GM18519 (cell line): ENCODE results near the gene ST6GALNAC1.
"Not testable (repeated sequence)": the region's sequence is repeated elsewhere in the genome, so short reads cannot be mapped to it uniquely, and the experiment has no call there.

Source experiments
- ATAC-seq: cut with Tn5 transposase; IDR thresholded peaks from one replicate; pipeline ENCODE4 v1.9.1; 2021; ENCODE audit warnings: mild to moderate bottlenecking, moderate library complexity; ENCODE audit not compliant: unreplicated experiment, low FRiP score

ST6GALNAC1 gene

DNA sequence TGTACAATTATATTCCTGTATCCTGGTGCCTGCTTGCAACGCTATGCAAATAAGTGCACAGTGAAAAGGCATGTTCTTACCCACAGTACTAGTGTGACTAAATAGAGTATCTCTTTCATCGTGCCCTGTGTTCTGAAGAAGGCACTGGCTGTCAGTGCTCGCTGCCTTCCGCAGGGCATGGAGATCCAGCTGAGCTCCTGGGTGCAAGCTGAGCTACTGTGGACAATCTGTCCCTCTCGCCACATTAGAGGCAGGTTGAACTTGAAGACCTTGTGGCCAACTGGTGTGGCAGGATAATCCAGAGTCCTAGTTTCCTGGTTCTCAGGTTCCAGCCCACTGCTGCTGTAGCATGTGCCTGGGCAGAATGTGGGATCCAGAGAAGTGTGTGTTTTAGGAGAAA lies 1.9 kb upstream of the ST6GALNAC1 start:
- no peak for ATAC-seq

DNA sequence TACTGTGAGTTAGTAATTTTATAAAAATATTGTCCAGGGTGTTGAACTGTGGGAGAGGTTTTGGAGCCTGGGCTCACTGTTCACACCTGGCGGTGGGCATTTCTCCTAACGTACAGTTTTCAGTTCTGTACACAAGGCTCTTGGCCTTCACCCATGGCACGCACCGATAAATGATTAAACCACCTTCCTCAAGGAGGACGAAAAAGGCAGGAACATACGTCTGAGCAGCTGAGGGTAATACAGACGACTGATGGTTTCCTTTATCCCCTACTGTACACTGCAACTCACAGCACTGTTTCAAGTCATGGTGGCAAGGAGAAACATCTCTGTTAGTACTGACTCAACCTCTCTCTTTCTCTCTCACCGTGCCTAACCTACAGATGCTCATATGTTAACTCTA lies 1.4 kb upstream of the ST6GALNAC1 start:
- no peak for ATAC-seq

DNA sequence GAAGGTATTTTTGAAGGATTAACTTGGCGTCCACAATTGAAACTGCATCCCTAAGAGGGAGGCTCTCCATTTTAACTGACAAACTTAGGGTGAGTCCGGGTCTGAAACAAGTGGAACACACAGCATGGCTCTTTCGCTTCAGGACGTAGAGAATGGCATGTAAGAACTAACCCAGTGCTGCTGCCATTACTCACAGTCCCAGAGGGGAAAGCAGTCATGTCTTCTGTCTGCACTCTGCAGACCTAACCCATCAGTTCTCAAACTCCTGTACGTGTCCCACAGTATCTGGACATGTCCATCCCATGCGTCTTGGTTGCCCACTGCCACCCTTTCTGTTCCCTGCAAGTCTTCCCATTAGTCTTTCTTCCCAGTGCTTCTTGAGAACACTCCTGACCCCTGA lies 563 bp downstream of the ST6GALNAC1 start:
- ATAC-seq, result no peak

DNA sequence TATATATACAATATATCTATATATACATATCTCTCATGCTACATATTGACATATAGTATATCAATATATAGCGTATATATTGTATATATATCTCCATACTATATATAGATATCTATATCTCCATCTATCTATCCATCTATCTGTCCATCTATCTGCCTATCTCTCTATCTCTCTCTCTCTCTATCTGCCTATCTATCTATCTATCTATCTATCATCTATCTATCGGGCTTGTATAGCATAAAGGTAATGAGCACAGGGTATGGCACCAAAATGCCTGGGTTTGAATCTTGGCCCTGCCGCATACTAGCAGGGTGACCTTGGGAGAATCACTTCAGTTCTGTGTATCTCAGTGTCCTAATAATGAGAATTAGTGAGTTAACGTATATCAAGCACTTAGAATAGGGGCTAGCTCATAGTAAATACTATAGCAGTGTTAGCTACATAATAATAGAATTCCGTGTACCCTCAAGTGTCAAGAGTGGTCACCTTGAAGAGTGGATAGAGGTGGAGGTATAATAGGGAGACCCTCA lies 1.5 kb downstream of the ST6GALNAC1 start:
- ATAC-seq, result no peak

DNA sequence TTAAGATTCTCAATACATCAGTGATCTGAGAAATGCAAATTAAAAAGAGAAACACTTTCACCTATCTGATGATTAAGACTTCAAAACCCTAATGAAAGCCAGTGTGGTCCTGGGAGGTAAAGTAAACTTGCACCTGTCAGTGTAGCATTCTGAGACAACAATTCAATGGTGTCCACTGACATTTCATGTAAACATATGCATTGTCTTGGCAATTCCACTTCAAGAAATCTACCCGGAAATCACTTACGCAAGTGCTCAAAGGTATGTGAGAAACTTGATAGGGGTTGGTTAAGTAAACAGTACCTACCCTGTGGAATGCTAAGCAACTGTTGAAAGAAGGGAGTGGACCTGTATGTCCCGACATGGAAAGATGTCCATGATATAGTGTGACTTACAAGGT lies 2.1 kb downstream of the ST6GALNAC1 start:
- no peak for ATAC-seq

DNA sequence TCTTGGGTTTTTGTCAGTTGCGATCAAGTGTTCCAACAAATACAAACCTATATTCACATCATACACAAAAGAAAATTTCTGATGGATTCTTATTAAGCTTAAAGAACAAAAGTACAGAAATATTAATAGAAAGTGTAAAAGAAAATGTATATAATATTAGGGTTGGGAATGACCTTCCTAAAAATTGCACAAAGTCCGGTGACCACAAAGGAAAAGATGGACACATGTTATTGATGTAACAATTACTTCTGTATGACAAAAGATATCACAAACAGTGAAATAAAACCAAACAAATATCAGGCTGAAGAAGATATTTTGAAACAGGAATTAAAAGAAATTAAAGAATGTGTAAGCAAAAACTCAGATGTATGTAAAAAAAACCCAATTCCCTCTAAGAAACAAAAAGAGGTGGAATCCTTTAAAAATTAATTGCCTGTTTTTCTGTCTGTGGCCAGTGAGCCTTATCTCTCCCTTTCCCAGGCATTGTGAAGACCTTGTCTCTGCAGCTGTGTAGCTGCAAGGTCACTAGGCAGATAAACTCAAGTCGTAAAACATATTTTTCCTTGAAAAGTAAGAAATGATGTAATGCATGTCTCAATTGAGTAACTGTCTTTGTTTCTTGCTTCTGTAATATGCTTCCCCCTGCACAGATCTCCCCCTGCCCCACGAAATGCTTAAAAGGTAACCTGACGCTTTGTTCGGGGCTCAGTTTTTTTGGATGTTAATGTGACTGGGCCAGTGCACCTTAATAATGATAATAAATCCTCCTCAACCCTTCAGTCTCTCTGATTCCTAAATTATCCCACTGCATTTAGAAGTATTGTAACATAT lies 2.8 kb downstream of the ST6GALNAC1 start:
- ATAC-seq, result no peak

DNA sequence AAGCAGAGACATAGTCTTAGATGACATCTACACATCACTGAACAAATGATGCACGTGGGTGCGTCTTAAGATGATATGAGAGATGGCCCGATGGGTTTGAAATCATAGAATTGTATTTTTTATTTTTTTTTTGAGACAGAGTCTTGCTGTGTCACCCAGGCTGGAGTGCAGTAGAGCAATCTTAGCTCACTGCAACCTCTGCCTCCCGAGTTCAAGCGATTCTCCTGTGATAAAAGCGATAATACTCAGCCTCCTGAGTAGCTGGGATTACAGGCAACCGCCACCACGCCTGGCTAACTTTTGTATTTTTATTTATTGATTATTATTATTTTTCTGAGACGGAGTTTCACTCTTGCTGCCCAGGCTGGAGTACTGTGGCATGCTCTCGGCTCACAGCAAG lies 5.3 kb downstream of the ST6GALNAC1 start:
- ATAC-seq, result no peak

DNA sequence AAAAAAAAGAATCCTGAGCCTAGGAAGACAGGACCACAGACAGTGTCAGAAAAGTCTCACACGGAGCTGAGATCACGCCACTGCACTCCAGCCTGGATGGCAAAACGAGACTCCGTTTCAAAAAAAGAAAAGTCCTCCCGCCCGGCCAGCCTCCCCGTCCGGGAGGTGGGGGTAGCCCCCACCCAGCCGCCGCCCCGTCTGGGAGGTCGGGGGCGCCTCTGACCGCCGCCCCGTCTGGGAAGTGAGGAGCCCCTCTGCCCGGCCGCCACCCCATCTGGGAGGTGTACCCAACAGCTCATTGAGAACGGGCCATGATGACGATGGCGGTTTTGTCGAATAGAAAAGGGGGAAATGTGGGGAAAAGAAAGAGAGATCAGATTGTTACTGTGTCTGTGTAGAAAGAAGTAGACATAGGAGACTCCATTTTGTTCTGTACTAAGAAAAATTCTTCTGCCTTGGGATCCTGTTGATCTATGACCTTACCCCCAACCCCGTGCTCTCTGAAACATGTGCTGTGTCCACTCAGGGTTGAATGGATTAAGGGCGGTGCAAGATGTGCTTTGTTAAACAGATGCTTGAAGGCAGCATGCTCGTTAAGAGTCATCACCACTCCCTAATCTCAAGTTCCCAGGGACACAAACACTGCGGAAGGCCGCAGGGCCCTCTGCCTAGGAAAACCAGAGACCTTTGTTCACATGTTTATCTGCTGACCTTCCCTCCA lies 6.9 kb downstream of the ST6GALNAC1 start:
- not testable (repeated sequence) for ATAC-seq

DNA sequence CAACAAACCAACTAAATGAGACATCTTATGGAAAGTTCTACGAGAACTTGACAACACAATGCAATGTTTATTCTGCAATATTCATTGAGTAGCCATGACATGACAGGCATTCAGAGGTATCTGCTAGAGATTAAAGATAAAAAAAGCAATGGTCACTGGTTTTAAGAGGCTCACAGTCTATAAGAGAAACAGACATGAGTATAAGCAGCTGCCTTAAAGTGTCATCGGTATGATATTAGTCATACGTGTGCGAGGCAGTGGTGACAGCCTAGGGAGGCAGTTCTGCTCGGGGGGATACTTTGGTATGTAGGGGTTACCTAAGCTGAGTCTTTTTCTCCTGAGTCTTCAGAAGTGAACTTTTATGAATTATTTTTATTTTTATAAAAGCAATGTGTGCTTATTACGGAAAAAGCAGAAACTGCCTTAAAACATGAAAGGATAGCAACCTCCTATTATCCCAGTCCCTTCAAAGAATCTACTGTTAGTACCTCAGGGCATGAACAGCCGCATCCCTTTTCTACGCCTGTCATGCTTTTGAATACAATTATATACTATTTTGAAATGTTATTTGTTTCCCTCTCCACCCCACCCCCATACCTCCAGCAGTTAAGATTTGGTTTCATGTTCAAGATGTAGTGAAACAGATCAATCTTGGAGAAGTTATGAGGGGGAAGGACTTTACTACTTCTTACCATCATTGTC lies 7.7 kb downstream of the ST6GALNAC1 start:
- no peak for ATAC-seq

DNA sequence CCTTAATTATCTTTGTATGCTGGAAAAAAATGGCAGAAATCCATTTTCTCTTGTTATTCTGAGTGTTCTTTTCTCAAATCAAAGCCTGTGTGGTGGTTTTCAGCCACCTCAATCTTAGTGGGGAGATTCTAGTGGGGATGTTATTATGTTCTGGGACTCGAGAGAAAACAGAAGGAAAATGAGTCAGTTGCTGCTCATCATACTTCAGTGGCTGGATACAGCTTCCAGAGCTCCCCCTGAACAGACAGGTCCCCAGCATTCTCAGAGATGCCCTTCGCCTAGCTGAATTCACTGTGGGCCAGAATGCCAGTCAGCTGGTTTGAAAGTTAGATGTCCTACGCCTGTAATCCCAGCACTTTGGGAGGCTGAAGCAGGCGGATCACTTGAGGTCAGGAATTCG lies 8.5 kb downstream of the ST6GALNAC1 start:
- no peak for ATAC-seq

DNA sequence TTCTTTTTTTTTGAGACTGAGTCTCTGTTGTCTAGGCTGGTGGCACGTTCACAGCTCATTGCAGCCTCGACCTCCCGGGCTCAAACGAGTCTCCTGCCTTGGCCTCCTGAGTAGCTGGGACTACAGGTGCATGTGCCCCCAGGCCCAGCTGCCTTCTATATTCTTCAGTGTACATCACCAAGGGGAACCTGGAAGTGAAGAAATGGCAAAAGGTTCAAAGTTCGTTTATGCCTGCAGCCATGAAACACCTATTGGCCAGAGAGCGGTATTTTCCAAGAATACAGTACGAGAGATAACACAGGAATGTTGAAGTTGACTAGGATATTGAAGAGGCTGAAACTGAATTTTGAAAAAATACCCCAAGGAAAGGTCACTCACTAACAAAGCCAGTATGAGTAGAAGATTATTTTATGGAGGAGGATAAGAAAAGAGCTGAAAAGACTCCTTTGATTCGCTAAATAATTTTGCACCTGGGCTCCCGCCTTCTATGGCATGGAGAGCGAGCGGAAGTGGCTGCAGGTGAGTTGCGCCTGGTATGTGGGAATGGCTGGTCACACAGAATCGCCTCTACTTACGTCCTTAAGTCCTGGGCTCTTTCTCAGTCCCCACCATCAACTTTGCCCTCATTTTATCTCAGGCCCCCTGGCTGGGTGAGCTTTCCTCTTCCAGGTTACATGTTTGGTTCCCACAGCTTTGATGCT lies 9.8 kb downstream of the ST6GALNAC1 start:
- ATAC-seq, result no peak

DNA sequence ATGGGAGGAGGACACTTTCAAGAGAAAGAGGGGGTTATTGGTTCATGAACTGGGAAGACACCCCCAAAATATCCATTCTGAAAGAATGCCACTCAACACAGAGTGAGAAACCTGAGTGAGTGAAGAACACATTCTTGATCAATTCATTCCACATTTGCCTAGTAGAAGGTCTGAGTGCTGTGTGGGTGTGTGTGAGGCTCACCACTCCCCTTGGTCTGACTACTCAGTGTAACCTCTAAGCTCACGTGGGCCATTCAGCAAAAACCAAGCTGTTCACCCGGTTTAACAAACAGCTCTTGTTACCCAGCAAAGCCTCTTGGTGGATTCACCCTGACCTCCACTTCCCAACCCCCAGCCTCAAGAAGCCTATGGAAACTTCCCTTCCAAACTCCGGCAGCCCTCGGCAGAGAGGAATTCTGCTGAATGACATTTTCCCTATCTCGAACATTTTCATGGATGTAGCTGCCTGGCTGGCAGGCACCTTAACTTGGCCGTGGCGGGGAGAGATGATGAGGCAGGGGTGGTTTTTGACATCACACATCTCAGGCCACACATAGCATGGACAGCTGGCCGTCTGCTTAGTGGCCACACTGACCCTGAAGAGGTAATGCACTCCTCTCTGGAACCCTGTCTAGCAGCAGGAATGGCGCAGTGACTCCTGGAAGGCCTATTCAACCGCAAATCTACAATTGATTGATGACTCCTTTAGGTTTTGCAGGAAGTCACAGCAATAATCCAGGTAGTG lies 11.6 kb downstream of the ST6GALNAC1 start:
- no peak for ATAC-seq

DNA sequence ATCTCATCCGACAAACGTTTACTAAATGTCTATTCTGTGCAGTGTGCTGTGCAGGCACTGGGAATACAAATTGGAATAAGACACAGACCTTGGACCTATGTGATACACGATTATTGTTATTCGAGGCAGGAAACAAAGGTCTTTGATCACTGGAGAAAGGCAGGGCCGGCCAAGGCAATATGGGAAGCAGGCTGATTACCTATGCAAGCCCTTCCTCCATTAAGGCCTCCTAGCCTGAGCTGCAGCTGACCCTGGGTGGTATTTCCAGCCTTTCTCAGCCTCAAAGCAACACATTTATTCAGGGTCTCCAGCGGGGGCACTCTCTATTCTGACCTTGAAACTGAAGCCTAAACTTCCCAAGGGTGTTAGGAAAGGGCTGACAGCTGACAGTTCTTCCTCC lies 13.4 kb downstream of the ST6GALNAC1 start:
- no peak for ATAC-seq

DNA sequence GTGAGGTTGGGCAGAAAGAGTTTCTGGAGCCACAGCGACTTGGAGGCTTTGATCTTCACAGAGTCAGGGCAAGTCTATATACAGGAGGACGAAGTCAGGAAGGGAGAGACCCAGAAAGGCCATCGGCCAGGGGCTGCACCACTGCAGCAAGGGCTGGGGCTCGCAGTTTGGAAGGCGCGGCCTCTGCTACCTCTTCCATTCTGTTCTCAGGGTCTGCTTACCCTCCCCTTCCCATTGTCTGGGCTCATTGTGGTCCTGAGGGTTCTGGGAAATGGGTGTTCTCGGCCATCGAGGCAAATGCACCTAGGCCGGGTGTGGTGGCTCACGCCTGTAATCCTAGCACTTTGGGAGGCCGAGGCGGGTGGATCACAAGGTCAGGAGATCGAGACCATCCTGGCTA lies 16.0 kb downstream of the ST6GALNAC1 start:
- ATAC-seq, result no peak

DNA sequence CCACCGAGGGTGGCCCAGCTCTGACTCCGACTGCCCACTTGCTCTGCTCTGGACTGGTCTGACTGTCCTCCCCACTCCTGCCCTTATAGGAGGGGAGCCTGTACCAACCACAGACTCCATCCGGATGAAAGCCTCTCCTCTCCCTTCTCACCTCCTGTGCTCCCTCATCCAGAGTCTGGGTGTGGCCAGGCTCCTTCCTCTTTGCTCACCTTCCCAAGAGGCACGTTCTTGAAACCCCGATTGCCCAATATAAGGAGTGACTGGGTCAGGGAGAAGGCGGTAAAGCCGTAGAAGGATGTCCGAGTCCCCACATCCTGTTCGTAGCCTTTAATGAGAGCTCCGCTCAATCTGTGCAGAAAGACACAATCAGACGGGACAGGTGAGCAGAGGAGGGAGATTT lies 17.1 kb downstream of the ST6GALNAC1 start:
- no peak for ATAC-seq

DNA sequence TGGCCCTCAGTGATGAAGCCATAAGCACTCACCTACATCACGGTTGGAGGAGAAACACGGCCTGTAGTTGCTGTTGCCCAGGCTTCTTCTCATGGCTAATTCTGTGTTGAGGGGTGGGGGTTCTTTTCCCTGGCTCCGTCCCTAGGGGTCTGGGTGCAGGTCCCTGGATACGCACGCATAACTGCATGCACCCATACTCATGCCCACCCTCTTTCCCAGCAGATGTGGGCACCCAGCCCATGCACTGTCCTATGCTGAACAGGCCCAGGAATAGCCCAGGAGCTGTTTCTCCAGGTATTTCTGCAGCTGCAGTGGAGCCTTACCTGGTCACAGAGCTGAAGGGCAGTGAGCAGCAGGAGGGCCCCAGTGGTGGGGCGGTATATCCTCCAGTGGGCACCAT lies 18.1 kb downstream of the ST6GALNAC1 start:
- ATAC-seq, result no peak

DNA sequence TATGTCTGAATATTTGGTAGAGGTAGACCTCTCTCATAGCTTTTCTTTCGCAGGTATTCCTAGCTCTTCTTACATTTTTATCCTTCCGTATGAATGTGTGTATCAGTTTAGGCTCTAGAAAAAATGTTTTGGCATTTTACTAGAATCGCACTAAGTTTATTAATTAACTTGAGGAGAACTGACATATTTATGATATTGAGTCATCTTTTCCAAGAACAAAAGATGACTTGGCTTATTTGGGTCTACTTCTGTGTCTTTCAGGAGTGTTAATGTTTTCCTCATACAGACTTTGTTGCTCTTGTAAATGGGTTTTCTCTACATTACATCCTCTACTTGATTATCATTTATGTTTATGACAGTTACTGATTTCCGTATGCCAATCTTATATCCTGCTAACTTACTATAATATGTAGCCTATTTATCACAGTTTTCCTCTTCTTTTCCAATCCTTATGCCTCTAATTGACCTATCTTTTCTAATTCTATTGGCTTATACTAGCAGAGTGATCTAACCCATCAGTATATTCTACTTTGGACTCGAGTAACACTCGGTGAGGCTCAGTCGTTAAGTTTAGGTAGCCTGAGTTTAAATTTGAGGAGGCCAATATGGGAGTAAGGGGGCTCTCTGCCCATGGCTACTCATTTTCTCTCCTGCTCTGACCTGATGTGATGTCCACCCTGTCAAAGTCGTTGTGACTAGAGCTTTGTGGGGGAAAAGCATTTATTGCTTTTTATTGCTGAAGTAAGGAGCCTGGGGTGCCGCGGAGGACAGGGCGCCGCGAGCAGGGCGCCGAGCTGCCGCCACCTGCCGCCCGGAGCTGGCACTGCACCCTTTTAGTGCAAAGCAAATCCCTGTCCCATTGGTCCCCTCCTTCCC lies 20.0 kb downstream of the ST6GALNAC1 start:
- no peak for ATAC-seq

DNA sequence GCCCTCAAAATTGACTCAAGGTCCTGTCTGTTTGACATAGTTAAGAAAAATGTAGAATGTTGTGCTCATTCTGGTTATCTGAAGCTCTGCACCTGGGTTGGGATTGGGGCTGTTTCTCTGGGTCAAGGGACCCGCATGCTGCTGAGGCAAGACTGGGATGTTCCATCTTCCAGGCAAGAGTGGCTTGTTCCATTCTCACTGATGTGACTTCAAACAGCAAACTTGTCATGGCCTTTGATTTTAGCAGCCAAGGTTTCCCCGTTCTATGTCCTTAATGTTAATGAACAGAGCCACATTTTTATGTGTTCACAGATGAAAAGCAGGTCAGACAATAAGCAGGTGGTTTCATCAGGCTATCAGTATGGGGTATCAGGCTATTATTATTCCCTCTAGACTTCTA lies 25.7 kb downstream of the ST6GALNAC1 start:
- ATAC-seq, result no peak
